HepG2 (cell line): ENCODE measurements around the gene TUT1. TPM values are rescaled to one million over a fixed set of nuclear protein-coding genes. Genes with fewer than 3 reads are reported as not detected.

Source experiments
- GATA4 ChIP-seq: sonication (generic); IDR thresholded peaks from 2 replicates; pipeline ENCODE4 v1.6.1; 2016; ENCODE audit warnings: antibody characterized with exemption, low read depth, borderline replicate concordance
- KDM4B ChIP-seq: sonication (generic); formaldehyde crosslinking; IDR thresholded peaks from 2 replicates; pipeline ENCODE4 v1.4.0; 2020; ENCODE audit warnings: missing genetic modification reagents
- SETDB1 ChIP-seq: sonication (generic); formaldehyde crosslinking; IDR thresholded peaks from 2 replicates; pipeline ENCODE4 v1.5.1; 2020; ENCODE audit warnings: missing genetic modification reagents, mild to moderate bottlenecking, borderline replicate concordance
- TP53 ChIP-seq: sonication (generic); formaldehyde crosslinking; conservative IDR thresholded peaks from 2 replicates; pipeline ENCODE4 v1.4.0; 2020; ENCODE audit warnings: missing genetic modification reagents
- ZFYVE20 ChIP-seq: sonication (generic); formaldehyde crosslinking; IDR thresholded peaks from 2 replicates; pipeline ENCODE4 v1.8.0; 2023; ENCODE audit warnings: low read depth, mild to moderate bottlenecking, moderate library complexity, missing genetic modification reagents, borderline replicate concordance
- ZNF563 ChIP-seq: sonication (generic); formaldehyde crosslinking; IDR thresholded peaks from 2 replicates; pipeline ENCODE4 v1.8.0; 2022; ENCODE audit warnings: mild to moderate bottlenecking, moderate library complexity, missing genetic modification reagents
- ZNF577 ChIP-seq: sonication (generic); formaldehyde crosslinking; IDR thresholded peaks from 2 replicates; pipeline ENCODE4 v1.4.0; 2020; ENCODE audit warnings: mild to moderate bottlenecking, low read depth, missing genetic modification reagents, borderline replicate concordance
- ZNF790 ChIP-seq: sonication (generic); formaldehyde crosslinking; IDR thresholded peaks from 2 replicates; pipeline ENCODE4 v1.8.0; 2022; ENCODE audit warnings: missing genetic modification reagents, mild to moderate bottlenecking, borderline replicate concordance
- polyA plus RNA-seq, 8 experiments: library from polyadenylated mRNA; depleted of rRNA in 3 of 8; stranded (reverse) in 7 of 8; unstranded in 1 of 8; fragments of >200 nt; fragmentation: Illumina TruSeq in 4 of 8; extraction: Trizol in 4 of 8; gene quantifications; 2 replicates each; pipeline versions ENCODE4 v1.2.1 to v1.2.3, GENCODE V29; 2011 to 2016; ENCODE audit warnings: low read depth in 4 of 8, missing spikeins in 1 of 8, mixed read lengths in 1 of 8; ENCODE audit not compliant: insufficient read depth in 1 of 8
- total RNA-seq, 5 experiments: library from RNA; depleted of rRNA; stranded (reverse); fragments of >200 nt; fragmentation: Illumina TruSeq; extraction: Trizol; gene quantifications; 2 replicates each; pipeline ENCODE4 v1.2.3, GENCODE V29; 2016; ENCODE audit warnings: low read depth in 1 of 5
- TF ChIP-seq, protein P1 (sequence below): sonication (generic); formaldehyde crosslinking; IDR thresholded peaks from 2 replicates; pipeline ENCODE4 v1.4.0; 2020; ENCODE audit warnings: mild to moderate bottlenecking, missing genetic modification reagents
- TF ChIP-seq, protein P2 (sequence below): conservative IDR thresholded peaks from 2 replicates; pipeline ENCODE4 v1.6.1; 2018; ENCODE audit warnings: missing genetic modification reagents
- TF ChIP-seq, protein P3 (sequence below): sonication (generic); formaldehyde crosslinking; IDR thresholded peaks from 2 replicates; pipeline ENCODE4 v1.5.0; 2020; ENCODE audit warnings: missing genetic modification reagents
- TF ChIP-seq, protein P4 (sequence below): sonication (generic); formaldehyde crosslinking; IDR thresholded peaks from 2 replicates; pipeline ENCODE4 v1.8.0; 2022; ENCODE audit warnings: missing genetic modification reagents, mild to moderate bottlenecking, borderline replicate concordance
- TF ChIP-seq, protein P5 (sequence below): sonication (generic); formaldehyde crosslinking; IDR thresholded peaks from 2 replicates; pipeline ENCODE4 v1.8.1; 2022; ENCODE audit warnings: mild to moderate bottlenecking, missing genetic modification reagents
- TF ChIP-seq, protein P6 (sequence below): IDR thresholded peaks from 2 replicates; pipeline ENCODE4 v1.6.1; 2016

The TUT1 gene
- total and polyA plus RNA-seq, 2 of the 13 experiments (the other 11 are each of a cell fraction or from before 2014, with no cell fraction given) = 9.7 to 14.3 TPM

DNA sequence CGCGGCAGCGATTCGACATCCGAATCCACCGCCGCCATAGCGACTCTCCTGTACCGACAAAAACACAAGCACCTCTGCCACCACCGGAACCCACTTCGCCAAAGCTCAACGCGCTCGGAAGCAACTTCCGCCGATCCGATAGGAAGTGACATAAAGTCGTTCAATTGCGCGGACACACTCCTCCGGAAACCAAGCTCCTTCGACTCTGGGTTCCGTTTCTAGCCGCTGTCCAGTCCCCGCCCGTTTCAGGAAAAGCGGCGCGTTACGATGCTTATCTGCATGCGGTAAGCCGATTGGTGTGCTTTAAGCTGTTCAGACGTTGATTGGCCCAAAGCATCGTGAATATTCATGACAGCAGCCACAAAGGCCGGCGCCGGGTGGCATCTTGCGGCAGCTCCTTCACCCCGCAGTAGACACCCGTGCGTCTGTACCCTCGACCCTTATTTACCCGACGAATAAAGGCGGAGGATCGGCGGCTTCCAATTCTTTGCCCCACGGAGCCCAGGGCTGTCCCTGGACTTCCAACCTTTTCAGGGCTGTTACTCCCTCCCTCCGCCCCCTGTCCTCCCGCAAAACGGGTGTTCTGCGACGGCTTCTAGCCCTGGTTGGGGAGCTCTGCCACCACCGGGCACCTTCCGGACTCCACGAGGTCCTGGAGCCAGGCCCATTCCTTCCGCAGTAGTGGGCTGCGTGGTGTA, at the start of gene TUT1 (continued):
- TF ChIP-seq, protein P1, sequence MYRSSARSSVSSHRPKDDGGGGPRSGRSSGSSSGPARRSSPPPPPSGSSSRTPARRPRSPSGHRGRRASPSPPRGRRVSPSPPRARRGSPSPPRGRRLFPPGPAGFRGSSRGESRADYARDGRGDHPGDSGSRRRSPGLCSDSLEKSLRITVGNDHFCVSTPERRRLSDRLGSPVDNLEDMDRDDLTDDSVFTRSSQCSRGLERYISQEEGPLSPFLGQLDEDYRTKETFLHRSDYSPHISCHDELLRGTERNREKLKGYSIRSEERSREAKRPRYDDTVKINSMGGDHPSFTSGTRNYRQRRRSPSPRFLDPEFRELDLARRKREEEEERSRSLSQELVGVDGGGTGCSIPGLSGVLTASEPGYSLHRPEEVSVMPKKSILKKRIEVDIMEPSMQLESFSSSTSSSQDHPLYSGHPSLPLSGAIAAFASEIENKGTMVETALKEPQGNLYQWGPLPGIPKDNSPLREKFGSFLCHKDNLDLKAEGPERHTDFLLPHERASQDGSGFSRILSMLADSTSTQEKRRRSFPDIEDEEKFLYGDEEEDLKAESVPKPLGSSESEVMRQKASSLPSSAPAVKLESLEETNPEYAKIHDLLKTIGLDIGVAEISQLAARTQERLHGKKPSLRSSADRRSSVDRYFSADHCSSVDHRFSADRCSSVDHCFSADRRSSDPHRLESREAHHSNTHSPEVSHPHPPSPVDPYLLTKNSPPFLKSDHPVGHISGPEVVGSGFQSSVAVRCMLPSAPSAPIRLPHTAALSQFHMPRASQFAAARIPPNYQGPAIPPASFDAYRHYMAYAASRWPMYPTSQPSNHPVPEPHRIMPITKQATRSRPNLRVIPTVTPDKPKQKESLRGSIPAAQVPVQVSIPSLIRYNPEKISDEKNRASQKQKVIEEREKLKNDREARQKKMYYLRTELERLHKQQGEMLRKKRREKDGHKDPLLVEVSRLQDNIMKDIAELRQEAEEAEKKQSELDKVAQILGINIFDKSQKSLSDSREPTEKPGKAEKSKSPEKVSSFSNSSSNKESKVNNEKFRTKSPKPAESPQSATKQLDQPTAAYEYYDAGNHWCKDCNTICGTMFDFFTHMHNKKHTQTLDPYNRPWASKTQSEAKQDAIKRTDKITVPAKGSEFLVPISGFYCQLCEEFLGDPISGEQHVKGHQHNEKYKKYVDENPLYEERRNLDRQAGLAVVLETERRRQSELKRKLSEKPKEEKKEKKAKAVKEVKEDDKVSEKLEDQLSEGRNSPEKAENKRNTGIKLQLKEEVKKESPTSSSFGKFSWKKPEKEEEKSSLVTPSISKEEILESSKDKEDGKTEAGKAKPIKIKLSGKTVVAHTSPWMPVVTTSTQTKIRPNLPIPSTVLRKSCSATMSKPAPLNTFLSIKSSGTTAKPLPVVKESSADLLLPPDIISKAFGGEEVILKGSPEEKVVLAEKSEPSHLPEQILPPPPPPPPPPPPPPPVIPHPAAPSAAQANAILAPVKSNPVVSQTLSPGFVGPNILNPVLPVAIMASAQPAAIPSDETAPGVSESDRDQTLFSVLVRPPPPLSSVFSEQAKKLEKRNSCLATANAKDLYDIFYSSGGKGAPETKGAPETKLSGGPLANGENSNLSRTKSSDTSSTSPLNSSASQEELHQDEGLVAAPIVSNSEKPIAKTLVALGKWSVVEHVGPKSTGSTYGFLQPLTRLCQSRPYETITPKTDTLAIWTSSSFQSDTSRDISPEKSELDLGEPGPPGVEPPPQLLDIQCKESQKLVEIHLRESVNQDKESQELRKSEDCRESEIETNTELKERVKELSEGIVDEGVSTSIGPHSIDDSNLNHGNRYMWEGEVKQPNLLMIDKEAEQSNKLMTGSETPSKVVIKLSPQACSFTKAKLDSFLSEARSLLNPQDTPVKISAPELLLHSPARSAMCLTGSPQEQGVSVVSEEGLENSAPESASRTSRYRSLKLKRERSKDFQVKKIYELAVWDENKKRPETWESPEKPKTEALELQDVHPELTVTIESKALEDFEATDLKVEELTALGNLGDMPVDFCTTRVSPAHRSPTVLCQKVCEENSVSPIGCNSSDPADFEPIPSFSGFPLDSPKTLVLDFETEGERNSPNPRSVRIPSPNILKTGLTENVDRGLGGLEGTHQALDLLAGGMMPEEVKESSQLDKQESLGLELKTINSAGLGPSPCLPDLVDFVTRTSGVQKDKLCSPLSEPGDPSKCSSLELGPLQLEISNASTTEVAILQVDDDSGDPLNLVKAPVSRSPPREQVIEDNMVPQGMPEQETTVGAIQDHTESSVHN (CRISPR knock-in tag) = peak; percentile 54; the same call in 1 of the 2 replicates
- TF ChIP-seq, protein P2, sequence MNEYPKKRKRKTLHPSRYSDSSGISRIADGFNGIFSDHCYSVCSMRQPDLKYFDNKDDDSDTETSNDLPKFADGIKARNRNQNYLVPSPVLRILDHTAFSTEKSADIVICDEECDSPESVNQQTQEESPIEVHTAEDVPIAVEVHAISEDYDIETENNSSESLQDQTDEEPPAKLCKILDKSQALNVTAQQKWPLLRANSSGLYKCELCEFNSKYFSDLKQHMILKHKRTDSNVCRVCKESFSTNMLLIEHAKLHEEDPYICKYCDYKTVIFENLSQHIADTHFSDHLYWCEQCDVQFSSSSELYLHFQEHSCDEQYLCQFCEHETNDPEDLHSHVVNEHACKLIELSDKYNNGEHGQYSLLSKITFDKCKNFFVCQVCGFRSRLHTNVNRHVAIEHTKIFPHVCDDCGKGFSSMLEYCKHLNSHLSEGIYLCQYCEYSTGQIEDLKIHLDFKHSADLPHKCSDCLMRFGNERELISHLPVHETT (CRISPR knock-in tag) = peak; percentile 97
- TF ChIP-seq ZNF790 (CRISPR knock-in tag) (no peak), GATA4 (peak; percentile 68; the same call in 1 of the 2 replicates), TP53 (0 out of 2 replicates have a peak, but pooled peaks have one; percentile 22), ZNF563 (peak; percentile 39; the same call in 1 of the 2 replicates), ZNF577 (CRISPR knock-in tag) (no peak), SETDB1 (CRISPR knock-in tag) (0 out of 2 replicates have a peak, but pooled peaks have one; percentile 20), KDM4B (CRISPR knock-in tag) (peak; percentile 86; the same call in 1 of the 2 replicates), ZFYVE20 (no peak)
- TF ChIP-seq, protein P3, sequence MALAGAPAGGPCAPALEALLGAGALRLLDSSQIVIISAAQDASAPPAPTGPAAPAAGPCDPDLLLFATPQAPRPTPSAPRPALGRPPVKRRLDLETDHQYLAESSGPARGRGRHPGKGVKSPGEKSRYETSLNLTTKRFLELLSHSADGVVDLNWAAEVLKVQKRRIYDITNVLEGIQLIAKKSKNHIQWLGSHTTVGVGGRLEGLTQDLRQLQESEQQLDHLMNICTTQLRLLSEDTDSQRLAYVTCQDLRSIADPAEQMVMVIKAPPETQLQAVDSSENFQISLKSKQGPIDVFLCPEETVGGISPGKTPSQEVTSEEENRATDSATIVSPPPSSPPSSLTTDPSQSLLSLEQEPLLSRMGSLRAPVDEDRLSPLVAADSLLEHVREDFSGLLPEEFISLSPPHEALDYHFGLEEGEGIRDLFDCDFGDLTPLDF (CRISPR knock-in tag) = peak; percentile 89
- TF ChIP-seq, protein P4, sequence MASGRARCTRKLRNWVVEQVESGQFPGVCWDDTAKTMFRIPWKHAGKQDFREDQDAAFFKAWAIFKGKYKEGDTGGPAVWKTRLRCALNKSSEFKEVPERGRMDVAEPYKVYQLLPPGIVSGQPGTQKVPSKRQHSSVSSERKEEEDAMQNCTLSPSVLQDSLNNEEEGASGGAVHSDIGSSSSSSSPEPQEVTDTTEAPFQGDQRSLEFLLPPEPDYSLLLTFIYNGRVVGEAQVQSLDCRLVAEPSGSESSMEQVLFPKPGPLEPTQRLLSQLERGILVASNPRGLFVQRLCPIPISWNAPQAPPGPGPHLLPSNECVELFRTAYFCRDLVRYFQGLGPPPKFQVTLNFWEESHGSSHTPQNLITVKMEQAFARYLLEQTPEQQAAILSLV (CRISPR knock-in tag) = peak; percentile 88
- TF ChIP-seq, protein P5, sequence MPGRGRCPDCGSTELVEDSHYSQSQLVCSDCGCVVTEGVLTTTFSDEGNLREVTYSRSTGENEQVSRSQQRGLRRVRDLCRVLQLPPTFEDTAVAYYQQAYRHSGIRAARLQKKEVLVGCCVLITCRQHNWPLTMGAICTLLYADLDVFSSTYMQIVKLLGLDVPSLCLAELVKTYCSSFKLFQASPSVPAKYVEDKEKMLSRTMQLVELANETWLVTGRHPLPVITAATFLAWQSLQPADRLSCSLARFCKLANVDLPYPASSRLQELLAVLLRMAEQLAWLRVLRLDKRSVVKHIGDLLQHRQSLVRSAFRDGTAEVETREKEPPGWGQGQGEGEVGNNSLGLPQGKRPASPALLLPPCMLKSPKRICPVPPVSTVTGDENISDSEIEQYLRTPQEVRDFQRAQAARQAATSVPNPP (CRISPR knock-in tag) = peak; percentile 77; the same call in 1 of the 2 replicates
- TF ChIP-seq, protein P6, sequence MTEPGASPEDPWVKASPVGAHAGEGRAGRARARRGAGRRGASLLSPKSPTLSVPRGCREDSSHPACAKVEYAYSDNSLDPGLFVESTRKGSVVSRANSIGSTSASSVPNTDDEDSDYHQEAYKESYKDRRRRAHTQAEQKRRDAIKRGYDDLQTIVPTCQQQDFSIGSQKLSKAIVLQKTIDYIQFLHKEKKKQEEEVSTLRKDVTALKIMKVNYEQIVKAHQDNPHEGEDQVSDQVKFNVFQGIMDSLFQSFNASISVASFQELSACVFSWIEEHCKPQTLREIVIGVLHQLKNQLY (CRISPR knock-in tag) = no peak; the same call in 1 of the 2 replicates
